Gastroesophageal sphincter (tissue), 3 donors: Measurements from ENCODE around the gene DDX42.

ENCODE experiments used
- CTCF ChIP-seq, 4 experiments: fragments of 200-600 bp in 2 of 4; fragments of 450-650 bp in 2 of 4; sonication (generic) in 1 of 4; IDR thresholded peaks; one replicate each; pipeline ENCODE4 v1.5.1; 2017 to 2019; ENCODE audit warnings: antibody characterized with exemption in 4 of 4, mild to moderate bottlenecking in 2 of 4, moderate library complexity in 2 of 4
- EP300 ChIP-seq: sonication (generic); formaldehyde crosslinking; IDR thresholded peaks from one replicate; pipeline ENCODE4 v1.6.1; 2017; ENCODE audit warnings: antibody characterized with exemption, mild to moderate bottlenecking
- POLR2A ChIP-seq, 2 donors: fragments of 450-650 bp; IDR thresholded peaks; one replicate each; pipeline ENCODE4 v1.6.1; 2017; ENCODE audit warnings: antibody characterized with exemption in 2 of 2, mild to moderate bottlenecking in 2 of 2, moderate library complexity in 1 of 2
- POLR2AphosphoS5 ChIP-seq: sonication (generic); formaldehyde crosslinking; IDR thresholded peaks from one replicate; pipeline ENCODE4 v1.6.1; 2017; ENCODE audit warnings: antibody characterized with exemption

DNA sequence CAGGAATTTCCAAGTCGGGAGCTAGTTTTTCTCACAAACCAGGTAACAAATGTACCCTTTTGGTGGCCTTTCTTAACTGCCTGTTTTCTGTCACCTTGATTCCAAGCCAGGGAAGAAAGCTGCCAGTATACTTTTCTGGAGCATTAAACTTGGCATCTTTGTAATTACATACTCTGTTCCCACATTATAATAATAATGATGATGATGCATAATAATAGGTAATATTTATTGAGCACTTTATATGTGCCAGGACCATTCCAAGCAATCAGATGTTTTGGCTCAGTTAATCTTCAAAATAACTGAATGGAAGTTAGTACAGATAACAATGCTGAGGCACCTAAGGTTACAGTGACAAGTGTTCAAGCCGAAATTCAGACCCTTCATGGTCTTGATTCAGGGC is 42.2 kb downstream of the DDX42 start:
- TF ChIP-seq CTCF (IDR thresholded peaks at IDR 0.05) (no peak), POLR2AphosphoS5 (no peak), POLR2A (IDR thresholded peaks at IDR 0.05) (no peak), EP300 (no peak)
